Mucosa of rectum (tissue), 2 donors: ENCODE results near the gene RBM47.
"Not testable (repeated sequence)": the region's sequence is repeated elsewhere in the genome, so short reads cannot be mapped to it uniquely, and the experiment has no call there.

Experiments
- H3K27ac ChIP-seq, 2 donors: one replicate each; pipeline ENCODE4 v1.7.0; 2013; ENCODE audit warnings: inconsistent platforms in 2 of 2, low read depth in 2 of 2, low read length in 2 of 2
- H3K27me3 ChIP-seq, 2 donors: one replicate each; pipeline ENCODE4 v1.7.0; 2013; ENCODE audit warnings: low read length in 2 of 2; ENCODE audit not compliant: control insufficient read depth in 2 of 2, insufficient read depth in 2 of 2
- H3K36me3 ChIP-seq, 2 donors: one replicate each; pipeline ENCODE4 v1.7.0; 2013; ENCODE audit warnings: low read length in 2 of 2; ENCODE audit not compliant: control insufficient read depth in 2 of 2, insufficient read depth in 2 of 2
- H3K4me1 ChIP-seq, 2 donors: one replicate each; pipeline ENCODE4 v1.7.0; 2013; ENCODE audit warnings: low read length in 2 of 2, mild to moderate bottlenecking in 1 of 2; ENCODE audit not compliant: control insufficient read depth in 2 of 2, insufficient read depth in 2 of 2
- H3K4me3 ChIP-seq, 2 donors: one replicate each; pipeline ENCODE4 v1.7.0; 2013; ENCODE audit warnings: low read length in 2 of 2
- H3K9ac ChIP-seq, 2 donors: one replicate each; pipeline ENCODE4 v1.7.0; 2013; ENCODE audit warnings: low read length in 2 of 2, low read depth in 1 of 2, mild to moderate bottlenecking in 1 of 2
- H3K9me3 ChIP-seq, 2 donors: one replicate each; pipeline ENCODE4 v1.7.0; 2013; ENCODE audit warnings: low read length in 2 of 2; ENCODE audit not compliant: control insufficient read depth in 2 of 2
- donor health status: healthy.
- donor health status: Normal muscosa, but diverticular disease.

RBM47 gene

DNA sequence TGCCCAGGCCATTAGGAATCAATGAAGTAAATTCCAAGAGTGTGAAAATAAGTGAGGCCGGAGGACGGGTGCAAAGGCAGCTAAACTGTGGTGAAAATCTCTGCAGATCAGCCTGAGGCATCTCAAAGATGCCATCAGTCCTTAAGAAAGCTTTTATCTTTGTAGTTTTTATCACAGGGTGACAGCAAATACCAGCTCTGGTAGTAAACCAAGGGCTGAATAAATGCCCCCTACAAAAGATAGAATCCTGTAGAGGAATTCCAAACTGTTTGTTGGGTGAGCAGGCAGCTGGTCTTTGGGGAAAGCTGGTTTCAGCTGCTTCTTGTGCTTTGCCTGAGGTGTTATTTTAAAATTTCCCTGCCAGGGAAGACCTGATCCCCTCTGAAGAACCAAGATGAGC is 21.6 kb upstream of the RBM47 start:
- no peaks in the 10 kb centered on the region for H3K9me3 ChIP-seq
- no peak overlapping the region for H3K27ac ChIP-seq
- H3K27me3 ChIP-seq: no peaks in the 10 kb centered on the region
- no peaks in the 10 kb centered on the region for H3K36me3 ChIP-seq
- H3K9ac ChIP-seq: no peak overlapping the region
- no peaks in the 10 kb centered on the region for H3K4me1 ChIP-seq
- H3K4me3 ChIP-seq: no peak overlapping the region

DNA sequence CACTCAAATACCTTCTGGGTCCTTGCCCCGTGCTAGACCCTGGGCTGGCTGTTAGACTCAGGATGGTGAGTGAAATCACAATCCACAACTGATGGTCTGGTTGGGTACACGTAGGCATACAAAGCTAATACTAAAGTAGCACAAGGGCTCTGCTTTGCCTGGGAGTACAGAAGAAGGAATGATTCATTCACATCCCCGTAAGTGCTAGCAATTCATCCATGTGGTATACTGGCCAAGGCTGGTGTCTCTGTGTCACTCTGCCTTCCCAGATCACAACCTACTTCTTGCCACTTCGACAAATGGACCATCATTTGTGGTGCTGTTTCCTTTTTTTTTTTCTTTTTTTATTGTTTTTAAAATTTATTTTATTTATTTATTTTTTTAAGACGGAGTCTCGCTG is 19.7 kb upstream of the RBM47 start:
- H3K4me3 ChIP-seq: no peak overlapping the region
- no peaks in the 10 kb centered on the region for H3K27me3 ChIP-seq
- no peaks in the 10 kb centered on the region for H3K36me3 ChIP-seq
- H3K9ac ChIP-seq: no peak overlapping the region
- H3K27ac ChIP-seq: no peak overlapping the region
- H3K4me1 ChIP-seq: no peaks in the 10 kb centered on the region
- H3K9me3 ChIP-seq: no peaks in the 10 kb centered on the region

GRCh38 chr4:40648742-40649281 is 19.1 kb upstream of the RBM47 start:
- Histone ChIP-seq H3K9ac (no peak overlapping the region), H3K36me3 (no peaks in the 10 kb centered on the region), H3K9me3 (no peaks in the 10 kb centered on the region), H3K4me1 (no peaks in the 10 kb centered on the region), H3K27me3 (no peaks in the 10 kb centered on the region), H3K4me3 (no peak overlapping the region), H3K27ac (no peak overlapping the region)

DNA sequence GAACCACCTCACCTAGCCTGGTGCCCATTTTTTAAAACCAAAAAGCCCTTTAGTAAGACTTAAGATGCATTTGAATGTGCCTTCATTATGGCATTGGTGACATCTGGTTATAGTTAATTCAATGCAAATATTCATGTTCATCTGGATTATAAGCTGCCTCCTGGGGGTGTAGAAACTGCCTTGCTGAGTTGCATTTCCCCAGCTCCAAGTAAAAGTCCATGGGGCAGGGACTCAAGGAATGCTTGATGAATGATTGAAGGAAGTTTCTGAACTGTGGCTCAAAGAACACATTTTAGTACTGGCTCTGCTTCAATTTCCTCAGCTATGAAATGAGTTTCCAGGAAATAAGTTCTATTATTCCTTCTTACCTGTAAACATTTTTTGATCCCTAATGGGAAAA is 18.5 kb upstream of the RBM47 start:
- no peaks in the 10 kb centered on the region for H3K4me1 ChIP-seq
- no peaks in the 10 kb centered on the region for H3K27me3 ChIP-seq
- H3K9me3 ChIP-seq: no peaks in the 10 kb centered on the region
- H3K4me3 ChIP-seq: no peak overlapping the region
- H3K9ac ChIP-seq: no peak overlapping the region
- no peak overlapping the region for H3K27ac ChIP-seq
- H3K36me3 ChIP-seq: no peaks in the 10 kb centered on the region

- Histone ChIP-seq H3K9me3 (no peaks in the 10 kb centered on the region), H3K4me3 (no peak overlapping the region), H3K9ac (no peak overlapping the region), H3K27ac (no peak overlapping the region), H3K4me1 (no peaks in the 10 kb centered on the region), H3K27me3 (no peaks in the 10 kb centered on the region), H3K36me3 (no peaks in the 10 kb centered on the region)
Observed at GRCh38 chr4:40645586-40645985, 15.9 kb upstream of the RBM47 start.

DNA sequence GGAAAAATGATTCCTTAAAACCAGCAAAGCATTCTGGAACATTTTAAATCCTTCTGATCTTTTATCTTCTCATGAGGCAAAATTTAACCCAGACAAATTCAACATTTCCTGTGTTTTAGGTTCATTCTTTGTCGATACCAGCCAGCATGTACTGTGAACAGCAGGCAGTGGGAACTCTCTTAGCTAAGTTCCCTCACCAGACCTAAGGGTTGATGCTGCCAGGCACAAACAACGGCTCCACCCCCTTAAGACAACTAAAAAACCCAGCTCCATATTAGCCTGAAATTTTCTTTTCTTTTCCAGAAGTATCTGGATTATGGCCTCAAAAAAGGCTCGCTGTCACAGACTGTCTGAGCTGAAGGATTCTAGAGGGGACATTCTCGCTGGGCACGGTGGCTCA is 2.4 kb upstream of the RBM47 start:
- Histone ChIP-seq H3K9ac (no peak overlapping the region), H3K4me3 (no peak overlapping the region), H3K36me3 (no peaks in the 10 kb centered on the region), H3K4me1 (peaks cover 11 to 14% of the 10 kb centered on the region in 2 donors), H3K27me3 (no peaks in the 10 kb centered on the region), H3K27ac (no peak overlapping the region), H3K9me3 (no peaks in the 10 kb centered on the region)

GRCh38 chr4:40630335-40631021 is 814 bp upstream of the RBM47 start:
- Histone ChIP-seq H3K36me3 (no peaks in the 10 kb centered on the region), H3K9me3 (no peaks in the 10 kb centered on the region), H3K4me3 (peak overlapping the region; percentile 75 to 89), H3K27me3 (peaks cover 2 to 6% of the 10 kb centered on the region in 2 donors), H3K27ac (peak overlapping the region; percentile 95 to 96), H3K9ac (peak overlapping the region; percentile 88 to 89), H3K4me1 (peaks cover 11 to 18% of the 10 kb centered on the region in 2 donors)

DNA sequence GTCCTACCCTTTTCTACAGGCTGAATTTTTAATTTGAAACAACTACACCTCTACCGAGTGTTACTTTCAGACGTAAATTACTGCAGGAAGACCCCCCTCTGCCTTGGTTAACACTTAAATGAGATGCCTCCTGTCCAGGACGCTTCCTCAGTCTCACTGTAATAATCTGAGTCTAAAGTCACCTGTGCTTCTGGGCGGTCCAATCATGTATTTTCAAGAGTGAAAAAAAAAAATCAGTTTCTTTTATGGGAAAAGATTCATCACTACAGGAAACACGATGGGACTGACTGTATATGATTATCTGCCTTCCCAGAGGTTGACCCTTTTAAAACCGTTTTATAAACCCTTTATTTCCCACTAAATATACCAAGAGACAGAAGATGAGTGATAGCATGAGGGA is 776 bp downstream of the RBM47 start:
- Histone ChIP-seq H3K9ac (peak overlapping the region; percentile 89), H3K9me3 (no peaks in the 10 kb centered on the region), H3K36me3 (no peaks in the 10 kb centered on the region), H3K4me1 (peaks cover 11 to 18% of the 10 kb centered on the region in 2 donors), H3K4me3 (peak overlapping the region; percentile 75 to 89), H3K27me3 (peaks cover 2 to 6% of the 10 kb centered on the region in 2 donors), H3K27ac (peak overlapping the region; percentile 95 to 96)

DNA sequence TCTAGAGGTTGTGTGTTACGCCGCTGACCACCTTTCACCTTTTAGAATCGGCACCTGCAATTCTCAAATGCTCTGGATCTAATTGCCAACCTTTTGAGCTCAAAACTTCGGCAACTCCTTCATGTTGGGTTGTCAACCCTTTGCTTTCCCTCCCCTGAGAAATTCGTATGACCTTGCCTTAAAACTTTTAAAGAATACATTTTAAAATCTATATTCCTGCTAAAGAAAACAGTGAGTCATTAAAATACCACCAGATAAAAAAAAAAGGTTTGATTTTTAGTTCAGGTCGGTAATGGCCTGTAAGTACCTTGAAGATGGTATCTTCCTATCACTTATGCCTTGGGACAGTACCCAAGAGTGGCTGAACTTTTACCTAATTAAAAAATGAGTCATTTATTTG is 1.3 kb downstream of the RBM47 start:
- not testable (repeated sequence) for H3K27me3 ChIP-seq, H3K36me3 ChIP-seq, H3K9me3 ChIP-seq, H3K27ac ChIP-seq
- Histone ChIP-seq H3K9ac (peak overlapping the region; percentile 20 to 26), H3K4me1 (peaks cover 11 to 20% of the 10 kb centered on the region in 2 donors), H3K4me3 (peak overlapping the region; percentile 38 to 89)

GRCh38 chr4:40627540-40627939 is 2.1 kb downstream of the RBM47 start:
- H3K27ac ChIP-seq: no peak overlapping the region
- H3K9ac ChIP-seq: no peak overlapping the region
- peaks cover 11 to 25% of the 10 kb centered on the region in 2 donors for H3K4me1 ChIP-seq
- H3K9me3 ChIP-seq: no peaks in the 10 kb centered on the region
- peaks cover 2 to 6% of the 10 kb centered on the region in 2 donors for H3K27me3 ChIP-seq
- H3K4me3 ChIP-seq: peak overlapping the region in 1 of 2 donors; percentile 89
- no peaks in the 10 kb centered on the region for H3K36me3 ChIP-seq
